Calu3 (cell line): ENCODE data around the gene PIK3R1. TPM values are rescaled to one million over a fixed set of nuclear protein-coding genes. Genes with fewer than 3 reads are reported as not detected.

Source experiments
- BruUV-seq: library from RNA; stranded (reverse); fragments of 400-500 nt; replicated peaks from 2 replicates; lab custom pipeline; 2021; lab: Mats Ljungman, UMichigan
- CTCF ChIA-PET: fragments of 300-600 bp; sonication (Branson Sonifier 250); formaldehyde crosslinking; loops from one replicate; lab custom pipeline; 2022; ENCODE audit warnings: antibody characterized with exemption; lab: Charles Lee
- DNase-seq: peaks from one replicate; pipeline ENCODE4 v3.0.0; 2022
- H3K27ac Mint-ChIP-seq: one replicate; pipeline ENCODE4 v1.8.0; 2022; ENCODE audit warnings: mixed read lengths; ENCODE audit not compliant: unreplicated experiment
- H3K27me3 Mint-ChIP-seq: one replicate; pipeline ENCODE4 v1.8.0; 2022; ENCODE audit warnings: mixed read lengths; ENCODE audit not compliant: unreplicated experiment
- H3K36me3 Mint-ChIP-seq: one replicate; pipeline ENCODE4 v1.8.0; 2022; ENCODE audit warnings: mild to moderate bottlenecking, moderate library complexity, mixed read lengths; ENCODE audit not compliant: insufficient read depth, unreplicated experiment
- H3K4me1 Mint-ChIP-seq: one replicate; pipeline ENCODE4 v1.8.0; 2022; ENCODE audit warnings: mild to moderate bottlenecking, low read depth, mixed read lengths; ENCODE audit not compliant: unreplicated experiment
- H3K4me3 Mint-ChIP-seq: one replicate; pipeline ENCODE4 v1.8.0; 2022; ENCODE audit warnings: mild to moderate bottlenecking, low read depth, moderate library complexity, mixed read lengths; ENCODE audit not compliant: unreplicated experiment
- H3K9me3 Mint-ChIP-seq: one replicate; pipeline ENCODE4 v1.8.0; 2022; ENCODE audit warnings: low read depth, mixed read lengths; ENCODE audit not compliant: unreplicated experiment
- CTCF ChIP-seq: fragments of 200-600 bp; IDR thresholded peaks from one replicate; pipeline ENCODE4 v1.8.0; 2022; ENCODE audit warnings: antibody characterized with exemption; ENCODE audit not compliant: unreplicated experiment
- intact Hi-C: fragments of 100-400 bp; cut with micrococcal nuclease; formaldehyde crosslinking; loops from one replicate; pipeline ENCODE4 v1.10.0; 2022; ENCODE audit not compliant: unreplicated experiment
- total RNA-seq: library from RNA; stranded (reverse); gene quantifications from 2 replicates; pipeline ENCODE4 v1.2.3, GENCODE V29; 2022

Gene PIK3R1
- total RNA-seq, 1 experiment from 2014 or later: 74.8 TPM

- H3K27me3 Mint-ChIP-seq: no peaks in the 10 kb centered on the region
- no peak overlapping the region for H3K4me3 Mint-ChIP-seq
- no TSS peak for BruUV-seq
- CTCF ChIA-PET: no interaction called here
- DNase-seq: no peak
- no peaks in the 10 kb centered on the region for H3K9me3 Mint-ChIP-seq
- no peak overlapping the region for H3K27ac Mint-ChIP-seq
- intact Hi-C loops: no loop called here
- H3K4me1 Mint-ChIP-seq: peaks cover 16% of the 10 kb centered on the region
- no peak for TF ChIP-seq CTCF
- no peaks in the 10 kb centered on the region for H3K36me3 Mint-ChIP-seq
Measured at GRCh38 chr5:68182094-68182493, 33.5 kb upstream of the PIK3R1 start.

- intact Hi-C loops: no loop called here
- TF ChIP-seq CTCF: no peak
- DNase-seq: no peak
- Mint-ChIP-seq H3K4me3 (no peak overlapping the region), H3K4me1 (peaks cover 16% of the 10 kb centered on the region), H3K9me3 (no peaks in the 10 kb centered on the region), H3K27me3 (no peaks in the 10 kb centered on the region), H3K36me3 (no peaks in the 10 kb centered on the region), H3K27ac (no peak overlapping the region)
- CTCF ChIA-PET: no interaction called here
- BruUV-seq: no TSS peak
Measured at GRCh38 chr5:68182534-68182933, 33.0 kb upstream of the PIK3R1 start.

- H3K9me3 Mint-ChIP-seq: no peaks in the 10 kb centered on the region
- intact Hi-C loops: no loop called here
- no peaks in the 10 kb centered on the region for H3K27me3 Mint-ChIP-seq
- TF ChIP-seq CTCF: no peak
- no TSS peak for BruUV-seq
- no peak for DNase-seq
- H3K4me1 Mint-ChIP-seq: peaks cover 5% of the 10 kb centered on the region
- no peak overlapping the region for H3K27ac Mint-ChIP-seq
- CTCF ChIA-PET: no interaction called here
- no peaks in the 10 kb centered on the region for H3K36me3 Mint-ChIP-seq
- H3K4me3 Mint-ChIP-seq: no peak overlapping the region
Measured at GRCh38 chr5:68187268-68188055, 28.1 kb upstream of the PIK3R1 start.

GRCh38 chr5:68189171-68189570 is 26.4 kb upstream of the PIK3R1 start:
- no peaks in the 10 kb centered on the region for H3K27me3 Mint-ChIP-seq
- CTCF ChIA-PET: interaction anchor here (0.7 kb wide), 1 partner anchor 671 kb away, joined by 3 read pairs; no protein-coding TSS in a partner anchor
- no peaks in the 10 kb centered on the region for H3K9me3 Mint-ChIP-seq
- H3K36me3 Mint-ChIP-seq: no peaks in the 10 kb centered on the region
- no peak for DNase-seq
- H3K4me1 Mint-ChIP-seq: peaks cover 22% of the 10 kb centered on the region
- intact Hi-C loops: no loop called here
- no peak overlapping the region for H3K4me3 Mint-ChIP-seq
- BruUV-seq: no TSS peak
- no peak overlapping the region for H3K27ac Mint-ChIP-seq
- TF ChIP-seq CTCF: no peak
